ENCODE measurements around the gene NACA2.
"Not testable (repeated sequence)": the region's sequence is repeated elsewhere in the genome, so short reads cannot be mapped to it uniquely, and the experiment has no call there.

The NACA2 gene

GRCh38 chr17:61571624-61572023, 19.4 kb downstream of the NACA2 start:
- H3K27ac ChIP-seq = no peak overlapping the region
- TF ChIP-seq CTCF (IDR thresholded peaks at IDR 0.05) (no peak), ZFX (IDR thresholded peaks at IDR 0.05; ENCODE audit: borderline replicate concordance) (no peak)

- TF ChIP-seq ZFX (IDR thresholded peaks at IDR 0.05; ENCODE audit: borderline replicate concordance) = no peak
- no peak overlapping the region for H3K27ac ChIP-seq
Observed at GRCh38 chr17:61570118-61570517, 20.9 kb downstream of the NACA2 start.

- H3K27ac ChIP-seq = peak overlapping the region; percentile 91
Observed at GRCh38 chr17:61569525-61569924, 21.5 kb downstream of the NACA2 start.

- peak overlapping the region; percentile 91 for H3K27ac ChIP-seq
- TF ChIP-seq ZFX (IDR thresholded peaks at IDR 0.05; ENCODE audit: borderline replicate concordance) (no peak), CTCF (IDR thresholded peaks at IDR 0.05) (no peak)
Observed at GRCh38 chr17:61568219-61569072, 22.6 kb downstream of the NACA2 start.

GRCh38 chr17:61567045-61567802, 23.8 kb downstream of the NACA2 start:
- peak overlapping the region; percentile 91 for H3K27ac ChIP-seq
- TF ChIP-seq ZFX (IDR thresholded peaks at IDR 0.05; ENCODE audit: borderline replicate concordance) (no peak), CTCF (IDR thresholded peaks at IDR 0.05) (no peak)

DNA sequence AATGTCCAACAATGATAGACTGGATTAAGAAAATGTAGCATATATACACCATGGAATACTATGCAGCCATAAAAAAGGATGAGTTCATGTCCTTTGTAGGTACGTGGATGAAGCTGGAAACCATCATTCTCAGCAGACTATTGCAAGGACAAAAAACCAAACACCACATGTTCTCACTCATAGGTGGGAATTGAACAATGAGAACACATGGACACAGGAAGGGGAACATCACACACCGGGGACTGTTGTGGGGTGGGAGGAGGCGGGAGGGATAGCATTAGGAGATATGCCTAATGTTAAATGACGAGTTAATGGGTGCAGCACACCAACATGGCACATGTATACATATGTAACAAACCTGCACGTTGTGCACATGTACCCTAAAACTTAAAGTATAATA, 24.6 kb downstream of the NACA2 start:
- not testable (repeated sequence) for H3K27ac ChIP-seq

GRCh38 chr17:61565850-61566249, 25.2 kb downstream of the NACA2 start:
- not testable (repeated sequence) for H3K27ac ChIP-seq

- H3K27ac ChIP-seq = no peak overlapping the region
- no peak for TF ChIP-seq CTCF (IDR thresholded peaks at IDR 0.05)
- no peak for TF ChIP-seq ZFX (IDR thresholded peaks at IDR 0.05; ENCODE audit: borderline replicate concordance)
Observed at GRCh38 chr17:61565213-61565612, 25.8 kb downstream of the NACA2 start.

DNA sequence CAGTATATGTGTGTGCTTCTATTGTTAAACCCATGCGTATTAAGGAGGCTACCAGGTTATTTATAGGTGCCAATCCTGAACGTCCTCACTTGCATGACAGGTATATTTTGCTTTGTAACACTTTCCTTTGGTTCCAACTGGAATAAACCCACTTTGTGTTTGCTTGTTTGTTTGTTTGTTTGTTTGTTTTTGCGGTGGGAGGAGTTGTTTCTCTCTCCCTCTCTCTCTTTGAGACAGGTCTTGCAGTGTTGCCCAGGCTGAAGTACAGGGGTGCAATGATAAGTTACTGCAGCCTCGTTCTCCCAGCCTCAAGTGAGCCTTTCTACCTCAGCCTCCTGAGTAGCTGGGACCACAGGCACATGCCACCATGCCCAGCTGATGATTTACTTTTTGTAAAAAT, 28.7 kb downstream of the NACA2 start:
- H3K27ac ChIP-seq = no peak overlapping the region
- TF ChIP-seq CTCF (IDR thresholded peaks at IDR 0.05) (no peak), ZFX (IDR thresholded peaks at IDR 0.05; ENCODE audit: borderline replicate concordance) (no peak)
